Measurements from ENCODE around the gene FCMR.

DNA sequence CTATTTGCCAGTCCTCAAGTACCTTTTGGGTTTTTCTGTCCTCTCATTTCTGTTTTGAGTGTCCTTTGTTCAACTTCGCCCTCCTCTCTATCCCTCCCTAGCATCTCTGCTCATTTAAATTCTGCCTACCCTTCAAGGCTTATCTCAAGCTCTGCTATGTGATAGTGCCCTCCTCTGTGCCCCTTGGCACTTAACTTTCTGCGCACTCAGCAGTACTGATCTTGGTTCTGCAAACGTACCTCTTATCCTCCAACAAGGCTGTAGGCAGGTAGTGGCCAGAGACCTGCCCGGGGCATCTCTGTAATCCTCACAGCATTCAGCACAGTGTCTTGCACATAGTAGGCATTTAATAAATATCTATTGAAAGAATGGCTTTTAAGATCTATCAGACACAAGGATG, 61.6 kb downstream of the FCMR start:
- no peak for TF ChIP-seq SNAI2 (CRISPR knock-in tag; IDR thresholded peaks at IDR 0.05)
- no peak for TF ChIP-seq RARB (CRISPR knock-in tag; IDR thresholded peaks at IDR 0.05)
- TF ChIP-seq PATZ1 (CRISPR knock-in tag; IDR thresholded peaks at IDR 0.05; ENCODE audit: borderline replicate concordance): no peak
- no peak for TF ChIP-seq PPARA (CRISPR knock-in tag; IDR thresholded peaks at IDR 0.05; ENCODE audit: borderline replicate concordance)
- no peak for TF ChIP-seq OSR1 (CRISPR knock-in tag; IDR thresholded peaks at IDR 0.05)
- TF ChIP-seq TOX (CRISPR knock-in tag; IDR thresholded peaks at IDR 0.05; ENCODE audit: borderline replicate concordance): no peak
- TF ChIP-seq CREB5 (CRISPR knock-in tag; IDR thresholded peaks at IDR 0.05; ENCODE audit: low read depth): no peak
- no peak for TF ChIP-seq ZNF70 (CRISPR knock-in tag; IDR thresholded peaks at IDR 0.05)
- no peak for TF ChIP-seq CSDC2 (CRISPR knock-in tag; IDR thresholded peaks at IDR 0.05)
- TF ChIP-seq ZNF565 (CRISPR knock-in tag; conservative IDR thresholded peaks at IDR 0.05; ENCODE audit: low read depth): no peak

All from SK-N-SH treated with all-trans-retinoic acid at 6 μM for 48 hours (cell line).